NCI-H748 (cell line): Measurements from ENCODE around the gene PSMA8.
"Not testable (repeated sequence)": the region's sequence is repeated elsewhere in the genome, so short reads cannot be mapped to it uniquely, and the experiment has no call there.

ENCODE experiments used
- DNase-seq: peaks from one replicate; lab custom pipeline; 2025; ENCODE audit not compliant: unreplicated experiment; lab: John Stamatoyannopoulos, UW

Gene PSMA8

DNA sequence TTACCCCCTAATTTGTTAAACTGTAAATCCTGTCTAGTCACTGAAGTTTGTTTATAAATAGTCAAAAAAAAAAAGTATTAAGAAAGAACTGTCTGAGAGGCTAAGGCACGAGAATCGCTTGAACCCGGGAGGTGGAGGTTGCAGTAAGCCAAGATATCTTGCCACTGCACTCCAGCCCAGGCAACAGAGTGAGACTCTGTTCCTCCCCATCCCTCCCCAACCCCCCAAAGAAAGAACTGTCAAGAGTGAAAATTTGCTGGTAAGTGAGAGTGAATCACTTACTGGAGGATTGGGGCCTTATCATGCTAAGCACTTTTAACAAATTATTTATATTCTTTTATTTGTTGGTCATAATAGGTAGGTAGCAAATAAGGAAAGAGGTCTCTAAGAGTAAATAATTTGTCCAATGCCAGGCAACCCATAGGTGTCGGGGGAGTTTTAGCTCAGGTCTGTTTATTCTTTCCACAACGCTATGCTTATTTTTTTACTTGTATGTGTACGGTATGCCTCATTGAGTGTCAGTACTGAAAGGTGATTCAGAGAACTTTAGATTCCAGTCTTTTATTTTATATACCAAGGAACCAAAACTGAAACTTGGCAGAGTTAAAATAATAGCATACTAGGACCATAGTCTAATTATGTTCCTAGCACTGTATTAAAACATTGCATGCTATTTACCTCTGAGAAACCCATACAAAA lies 95.0 kb downstream of the PSMA8 start:
- no peak for DNase-seq

DNA sequence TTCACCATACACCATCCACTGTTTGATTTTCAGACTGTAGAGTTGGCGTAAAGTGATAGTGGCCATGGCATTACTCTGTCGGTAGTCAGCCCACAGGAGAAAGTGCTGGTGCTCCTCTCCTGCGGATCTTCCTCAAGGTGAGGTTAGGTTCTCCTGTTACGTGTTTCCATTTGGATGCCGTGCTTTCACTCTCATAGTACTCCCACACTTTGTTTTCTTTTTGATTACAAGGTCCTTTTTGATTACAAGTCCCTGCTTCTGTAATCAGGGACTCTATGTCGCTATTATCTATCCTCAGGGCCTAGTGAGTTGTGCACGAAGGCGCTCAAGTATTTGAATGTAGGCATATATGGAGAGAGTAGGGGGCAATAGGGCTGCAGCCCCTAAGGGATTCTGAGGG lies 96.8 kb downstream of the PSMA8 start:
- no peak for DNase-seq

DNA sequence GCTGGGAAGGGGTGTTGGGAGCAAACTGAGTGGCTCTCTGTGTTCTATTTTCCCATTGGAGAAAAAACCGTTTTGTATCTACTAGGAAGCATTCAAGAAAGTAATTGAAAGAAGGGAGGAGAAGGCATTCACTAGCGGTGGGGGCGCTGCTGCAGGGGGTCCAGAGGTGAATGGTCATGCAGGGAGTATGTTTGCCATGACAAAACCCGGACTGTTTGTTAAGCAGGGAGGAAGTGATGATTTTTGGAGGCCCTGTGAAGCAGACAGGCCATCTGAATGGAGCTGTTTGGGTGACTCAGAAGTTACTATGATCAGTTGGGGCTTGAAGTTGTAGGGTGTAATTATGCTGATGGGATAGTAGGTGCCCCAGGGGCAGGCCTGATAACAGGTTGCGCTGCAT lies 99.5 kb downstream of the PSMA8 start:
- DNase-seq = no peak

DNA sequence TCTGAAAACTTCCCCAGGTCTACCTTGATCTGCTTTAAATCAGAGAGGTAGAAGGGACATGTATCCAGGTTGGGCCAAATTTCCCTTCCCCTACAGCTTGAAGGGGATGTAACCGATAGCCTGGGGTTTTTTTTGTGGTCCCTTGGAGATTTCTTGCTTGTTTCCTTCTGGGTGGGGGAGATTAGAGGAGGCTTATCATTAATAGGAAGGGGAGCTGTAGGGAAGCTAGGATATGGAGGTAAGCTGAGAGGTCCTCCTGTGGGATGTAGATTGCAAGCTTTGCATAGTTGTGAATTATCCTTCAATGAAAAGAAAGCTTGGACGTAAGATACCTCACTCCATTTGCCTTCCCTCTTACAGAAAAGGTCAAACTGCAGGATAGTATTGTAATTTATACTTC lies 103.7 kb downstream of the PSMA8 start:
- not testable (repeated sequence) for DNase-seq

DNA sequence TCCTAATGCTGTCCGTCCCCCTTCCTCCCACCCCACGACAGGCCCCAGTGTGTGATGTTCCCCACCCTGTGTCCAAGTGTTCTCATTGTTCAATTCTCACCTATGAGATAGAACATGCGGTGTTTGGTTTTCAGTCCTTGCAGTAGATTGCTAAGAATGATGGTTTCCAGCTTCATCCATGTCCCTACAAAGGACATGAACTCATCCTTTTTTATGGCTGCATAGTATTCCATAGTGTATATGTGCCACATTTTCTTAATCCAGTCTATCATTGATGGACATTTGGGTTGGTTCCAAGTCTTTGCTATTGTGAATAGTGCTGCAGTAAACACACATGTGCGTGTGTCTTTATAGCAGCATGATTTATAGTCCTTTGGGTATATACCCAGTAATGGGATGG lies 105.0 kb downstream of the PSMA8 start:
- DNase-seq = not testable (repeated sequence)

DNA sequence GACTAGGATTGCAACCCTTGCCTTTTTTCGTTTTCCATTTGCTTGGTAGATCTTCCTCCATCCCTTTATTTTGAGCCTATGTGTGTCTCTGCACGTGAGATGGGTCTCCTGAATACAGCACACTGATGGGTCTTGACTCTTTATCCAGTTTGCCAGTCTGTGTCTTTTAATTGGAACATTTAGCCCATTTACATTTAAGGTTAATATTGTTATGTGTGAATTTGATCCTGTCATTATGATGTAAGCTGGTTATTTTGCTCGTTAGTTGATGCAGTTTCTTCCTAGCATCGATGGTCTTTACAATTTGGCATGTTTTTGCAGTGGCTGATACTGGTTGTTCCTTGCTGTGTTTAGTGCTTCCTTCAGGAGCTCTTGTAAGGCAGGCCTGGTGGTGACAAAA lies 108.7 kb downstream of the PSMA8 start:
- not testable (repeated sequence) for DNase-seq
